Trophoblast cell (in vitro differentiated cells and primary cell): ENCODE measurements around the gene ALG13.

Source experiments
- DNase-seq, 2 donors: peaks; one replicate each; pipeline ENCODE4 v3.0.0-alpha.2; 2016
- H2AFZ ChIP-seq: 2 replicates; pipeline ENCODE4 v1.6.1; 2013; ENCODE audit warnings: low read length, moderate library complexity, mild to moderate bottlenecking; ENCODE audit not compliant: insufficient read depth, poor library complexity
- H2AK5ac ChIP-seq: 2 replicates; pipeline ENCODE4 v1.6.1; 2013; ENCODE audit warnings: mild to moderate bottlenecking, low read length
- H2BK120ac ChIP-seq: 2 replicates; pipeline ENCODE4 v1.6.1; 2013; ENCODE audit warnings: low read length, mild to moderate bottlenecking, moderate library complexity; ENCODE audit not compliant: insufficient read depth, poor library complexity
- H2BK12ac ChIP-seq: 2 replicates; pipeline ENCODE4 v1.6.1; 2013; ENCODE audit warnings: mild to moderate bottlenecking, low read length, moderate library complexity
- H2BK5ac ChIP-seq: 2 replicates; pipeline ENCODE4 v1.6.1; 2013; ENCODE audit warnings: low read length, low read depth, moderate library complexity, mild to moderate bottlenecking; ENCODE audit not compliant: poor library complexity
- H3K14ac ChIP-seq: 2 replicates; pipeline ENCODE4 v1.6.1; 2013; ENCODE audit warnings: mild to moderate bottlenecking, low read length
- H3K18ac ChIP-seq: 2 replicates; pipeline ENCODE4 v1.6.1; 2013; ENCODE audit warnings: mild to moderate bottlenecking, low read length
- H3K23ac ChIP-seq: 2 replicates; pipeline ENCODE4 v1.6.1; 2013; ENCODE audit warnings: low read length
- H3K27ac ChIP-seq: 2 replicates; pipeline ENCODE4 v1.5.1; 2013; ENCODE audit warnings: low read depth, mild to moderate bottlenecking, inconsistent platforms, low read length, moderate library complexity
- H3K27me3 ChIP-seq: 2 replicates; pipeline ENCODE4 v1.6.1; 2013; ENCODE audit warnings: inconsistent platforms, mild to moderate bottlenecking, low read length, moderate library complexity; ENCODE audit not compliant: insufficient read depth
- H3K36me3 ChIP-seq, 2 experiments: 1 replicate in 1 of 2; 2 replicates in 1 of 2; pipeline ENCODE4 v1.6.1; 2013; ENCODE audit warnings: low read length in 2 of 2, mild to moderate bottlenecking in 2 of 2, moderate library complexity in 1 of 2; ENCODE audit not compliant: insufficient read depth in 2 of 2, control insufficient read depth in 1 of 2
- H3K4ac ChIP-seq: 2 replicates; pipeline ENCODE4 v1.6.1; 2013; ENCODE audit warnings: low read depth, mild to moderate bottlenecking, low read length, moderate library complexity
- H3K4me1 ChIP-seq, 2 experiments: 1 replicate in 1 of 2; 2 replicates in 1 of 2; pipeline ENCODE4 v1.6.1; 2013; ENCODE audit warnings: low read length in 2 of 2, mild to moderate bottlenecking in 2 of 2, moderate library complexity in 1 of 2; ENCODE audit not compliant: insufficient read depth in 2 of 2, control insufficient read depth in 1 of 2
- H3K4me2 ChIP-seq: 2 replicates; pipeline ENCODE4 v1.6.1; 2013; ENCODE audit warnings: inconsistent platforms, mild to moderate bottlenecking, low read length, moderate library complexity
- H3K4me3 ChIP-seq: 2 replicates; pipeline ENCODE4 v1.5.1; 2013; ENCODE audit warnings: mild to moderate bottlenecking, low read depth, low read length, inconsistent platforms
- H3K79me1 ChIP-seq: one replicate; pipeline ENCODE4 v1.6.1; 2013; ENCODE audit warnings: low read length
- H3K79me2 ChIP-seq: 2 replicates; pipeline ENCODE4 v1.6.1; 2013; ENCODE audit warnings: low read length, mild to moderate bottlenecking; ENCODE audit not compliant: control insufficient read depth, insufficient read depth, poor library complexity
- H3K9ac ChIP-seq: 2 replicates; pipeline ENCODE4 v1.6.1; 2013; ENCODE audit warnings: mild to moderate bottlenecking, low read length
- H3K9me3 ChIP-seq: 2 replicates; pipeline ENCODE4 v1.6.1; 2013; ENCODE audit warnings: low read depth, mild to moderate bottlenecking, control low read depth, inconsistent platforms, low read length; ENCODE audit not compliant: insufficient read depth
- H4K12ac ChIP-seq: 2 replicates; pipeline ENCODE4 v1.6.1; 2013; ENCODE audit warnings: low read depth, mild to moderate bottlenecking, low read length, moderate library complexity
- H4K8ac ChIP-seq: 2 replicates; pipeline ENCODE4 v1.6.1; 2013; ENCODE audit warnings: low read depth, mild to moderate bottlenecking, low read length, moderate library complexity
- H4K91ac ChIP-seq: one replicate; pipeline ENCODE4 v1.6.1; 2013; ENCODE audit warnings: low read depth, mild to moderate bottlenecking, low read length, moderate library complexity
- WGBS: extraction: QIAGEN DNeasy Blood & Tissue Kit; methylation state at CpG from one replicate; pipeline ENCODE4 v1.1.7; 2013; ENCODE audit warnings: missing lambda C conversion rate; ENCODE audit not compliant: insufficient read length, insufficient coverage; ENCODE audit errors: extremely low coverage; 5-methylcytosine and 5-hydroxymethylcytosine counted together

Gene ALG13

DNA sequence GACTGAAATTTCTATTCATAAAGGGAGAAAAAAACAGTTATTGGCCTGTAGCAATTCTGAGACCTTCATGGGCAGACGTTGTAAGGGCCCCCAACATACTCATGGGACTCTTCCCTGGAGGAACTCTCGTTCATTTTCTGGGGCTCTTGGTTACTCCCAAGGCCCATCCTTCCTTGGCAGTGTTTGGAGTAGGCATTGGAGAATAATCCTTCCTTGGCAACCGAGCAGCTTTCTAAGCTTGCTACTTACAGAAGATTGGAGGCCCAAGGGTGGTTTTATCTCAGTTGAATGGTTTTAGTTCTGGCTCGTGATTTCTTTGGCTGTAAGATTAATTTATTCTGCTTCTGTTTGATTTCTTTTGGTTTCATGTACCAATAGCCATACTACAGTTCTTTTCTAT, 50.4 kb downstream of the ALG13 start:
- no peak overlapping the region for H3K23ac ChIP-seq
- H2BK120ac ChIP-seq: no peak overlapping the region
- H3K9ac ChIP-seq: no peak overlapping the region
- no peak overlapping the region for H2AFZ ChIP-seq
- WGBS: no CpG with 5 or more reads among the region's 4 CpGs
- H4K8ac ChIP-seq: no peak overlapping the region
- H2AK5ac ChIP-seq: no peak overlapping the region
- H3K27ac ChIP-seq: no peak overlapping the region
- no peaks in the 10 kb centered on the region for H3K79me1 ChIP-seq
- no peak overlapping the region for H3K4ac ChIP-seq
- no peak for DNase-seq
- no peaks in the 10 kb centered on the region for H3K4me1 ChIP-seq
- no peaks in the 10 kb centered on the region for H3K9me3 ChIP-seq
- no peak overlapping the region for H3K14ac ChIP-seq
- peaks cover 2% of the 10 kb centered on the region in 2 experiments for H3K36me3 ChIP-seq
- H3K4me2 ChIP-seq: no peak overlapping the region
- no peak overlapping the region for H4K91ac ChIP-seq
- no peak overlapping the region for H3K4me3 ChIP-seq
- no peaks in the 10 kb centered on the region for H3K79me2 ChIP-seq
- H2BK5ac ChIP-seq: no peak overlapping the region
- H4K12ac ChIP-seq: no peak overlapping the region
- no peaks in the 10 kb centered on the region for H3K27me3 ChIP-seq
- H2BK12ac ChIP-seq: no peak overlapping the region
- no peak overlapping the region for H3K18ac ChIP-seq

DNA sequence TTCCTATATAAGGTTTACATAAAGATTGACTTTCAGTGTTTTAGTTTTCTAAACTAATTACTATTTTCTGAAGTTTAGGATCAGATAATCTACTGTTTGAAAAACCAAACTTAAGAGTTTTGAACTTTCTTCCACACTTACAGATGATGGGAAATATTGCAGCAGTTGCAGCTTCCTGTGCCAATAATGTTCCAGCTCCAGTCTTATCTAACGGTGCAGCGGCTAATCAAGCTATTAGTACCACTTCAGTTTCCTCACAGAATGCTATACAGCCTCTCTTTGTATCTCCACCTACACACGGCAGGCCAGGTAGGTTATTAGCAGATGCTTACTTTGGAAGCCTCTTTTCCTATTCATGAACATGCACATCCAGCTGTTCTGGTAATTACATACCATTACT, 55.6 kb downstream of the ALG13 start:
- no peak overlapping the region for H3K9ac ChIP-seq
- no peak overlapping the region for H3K4ac ChIP-seq
- no peak overlapping the region for H3K4me2 ChIP-seq
- no peaks in the 10 kb centered on the region for H3K27me3 ChIP-seq
- no peaks in the 10 kb centered on the region for H3K4me1 ChIP-seq
- H2BK5ac ChIP-seq: no peak overlapping the region
- no peak overlapping the region for H2BK120ac ChIP-seq
- H3K9me3 ChIP-seq: no peaks in the 10 kb centered on the region
- peaks cover 3 to 7% of the 10 kb centered on the region in 2 experiments for H3K36me3 ChIP-seq
- H3K79me2 ChIP-seq: no peaks in the 10 kb centered on the region
- WGBS: no CpG with 5 or more reads among the region's 3 CpGs
- no peak overlapping the region for H3K4me3 ChIP-seq
- no peak overlapping the region for H3K18ac ChIP-seq
- no peak overlapping the region for H2AK5ac ChIP-seq
- no peak overlapping the region for H4K8ac ChIP-seq
- H3K23ac ChIP-seq: no peak overlapping the region
- no peak overlapping the region for H4K12ac ChIP-seq
- no peak overlapping the region for H3K27ac ChIP-seq
- H2BK12ac ChIP-seq: no peak overlapping the region
- DNase-seq: no peak
- no peak overlapping the region for H4K91ac ChIP-seq
- H3K79me1 ChIP-seq: no peaks in the 10 kb centered on the region
- H2AFZ ChIP-seq: no peak overlapping the region
- H3K14ac ChIP-seq: no peak overlapping the region

DNA sequence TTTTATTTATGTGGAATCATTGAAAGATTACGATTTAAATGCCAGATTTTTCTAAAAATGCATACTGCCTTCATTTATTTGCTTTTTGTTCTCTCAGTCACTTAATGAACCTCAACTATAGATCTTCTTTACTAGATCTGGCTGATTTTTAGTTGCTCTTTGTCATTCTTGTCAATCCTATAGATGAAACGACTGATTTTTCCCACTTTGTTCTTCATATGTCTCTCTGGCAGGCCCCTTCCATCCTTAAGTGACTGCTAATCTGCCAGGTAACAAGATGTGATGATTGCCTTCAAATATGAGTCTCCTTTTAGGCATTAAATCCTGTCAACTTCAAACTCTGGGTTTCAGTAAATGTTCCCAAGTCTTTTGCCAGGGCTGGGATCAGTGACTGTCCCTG, 61.0 kb downstream of the ALG13 start:
- H2AFZ ChIP-seq: no peak overlapping the region
- H3K9ac ChIP-seq: no peak overlapping the region
- H3K14ac ChIP-seq: no peak overlapping the region
- H3K4me3 ChIP-seq: no peak overlapping the region
- H4K8ac ChIP-seq: no peak overlapping the region
- H3K36me3 ChIP-seq: peaks cover 3 to 4% of the 10 kb centered on the region in 2 experiments
- H3K4me2 ChIP-seq: no peak overlapping the region
- H3K23ac ChIP-seq: no peak overlapping the region
- H2BK120ac ChIP-seq: no peak overlapping the region
- no peak overlapping the region for H3K4ac ChIP-seq
- H2BK5ac ChIP-seq: no peak overlapping the region
- no peak overlapping the region for H2AK5ac ChIP-seq
- H4K91ac ChIP-seq: no peak overlapping the region
- H3K27ac ChIP-seq: no peak overlapping the region
- no peaks in the 10 kb centered on the region for H3K4me1 ChIP-seq
- no peaks in the 10 kb centered on the region for H3K27me3 ChIP-seq
- no peaks in the 10 kb centered on the region for H3K79me2 ChIP-seq
- WGBS: no CpG with 5 or more reads among the region's 2 CpGs
- H3K79me1 ChIP-seq: no peaks in the 10 kb centered on the region
- no peaks in the 10 kb centered on the region for H3K9me3 ChIP-seq
- no peak for DNase-seq
- H3K18ac ChIP-seq: no peak overlapping the region
- H4K12ac ChIP-seq: no peak overlapping the region
- no peak overlapping the region for H2BK12ac ChIP-seq

DNA sequence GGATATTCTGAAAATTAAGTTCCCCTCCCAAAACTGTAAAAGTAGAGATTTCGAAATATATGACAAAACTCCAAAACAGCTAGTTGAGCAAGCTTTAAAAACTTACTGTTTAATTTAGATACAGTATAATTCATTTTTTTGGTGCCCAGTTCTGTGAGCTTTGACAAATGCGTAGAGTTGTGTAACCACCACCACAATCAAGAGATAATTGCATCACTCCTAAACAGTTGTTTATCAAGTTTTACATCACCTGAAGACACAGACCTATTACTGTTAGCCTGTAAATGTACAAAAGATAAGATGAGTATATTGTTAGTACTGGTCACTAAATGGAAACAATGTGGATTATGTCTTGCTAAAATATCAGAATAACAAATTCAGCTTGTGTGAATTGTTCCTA, 62.3 kb downstream of the ALG13 start:
- no peak overlapping the region for H2BK5ac ChIP-seq
- H3K27me3 ChIP-seq: no peaks in the 10 kb centered on the region
- H4K8ac ChIP-seq: no peak overlapping the region
- H3K18ac ChIP-seq: no peak overlapping the region
- no peak overlapping the region for H3K4me3 ChIP-seq
- no peak overlapping the region for H3K27ac ChIP-seq
- H3K4ac ChIP-seq: no peak overlapping the region
- no peaks in the 10 kb centered on the region for H3K4me1 ChIP-seq
- H2AFZ ChIP-seq: no peak overlapping the region
- no peaks in the 10 kb centered on the region for H3K79me1 ChIP-seq
- H3K23ac ChIP-seq: no peak overlapping the region
- no peaks in the 10 kb centered on the region for H3K79me2 ChIP-seq
- peaks cover 2 to 5% of the 10 kb centered on the region in 2 experiments for H3K36me3 ChIP-seq
- H3K14ac ChIP-seq: no peak overlapping the region
- no peak overlapping the region for H2BK120ac ChIP-seq
- no peaks in the 10 kb centered on the region for H3K9me3 ChIP-seq
- H2AK5ac ChIP-seq: no peak overlapping the region
- no CpG with 5 or more reads among the region's 2 CpGs for WGBS
- peak in 1 of 2 donors; percentile 62 for DNase-seq
- H4K12ac ChIP-seq: no peak overlapping the region
- no peak overlapping the region for H3K9ac ChIP-seq
- H3K4me2 ChIP-seq: no peak overlapping the region
- H2BK12ac ChIP-seq: no peak overlapping the region
- H4K91ac ChIP-seq: no peak overlapping the region
